ENCODE measurements around the gene CFAP74.
A peak's percentile ranks its signal among the peaks of the same experiment; 100 is the strongest.

The CFAP74 gene

DNA sequence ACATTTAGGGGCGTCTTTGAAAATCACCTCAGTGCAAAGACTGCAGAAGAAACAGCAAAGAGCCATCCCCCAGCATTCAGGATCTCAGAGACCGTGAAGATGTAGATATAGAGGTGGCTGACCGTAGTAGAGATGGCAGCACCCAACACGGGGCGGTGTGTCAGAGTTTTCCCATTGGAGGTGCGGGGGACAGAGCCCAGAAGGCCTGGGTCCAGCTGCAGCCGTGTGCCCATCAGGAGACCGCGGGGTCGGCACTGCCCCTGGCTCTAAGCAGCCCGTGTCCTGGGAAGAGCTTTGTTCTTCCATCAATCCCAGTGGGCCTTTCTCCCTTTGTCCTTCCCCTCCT, 16.7 kb upstream of the CFAP74 start:
- no peak for DNase-seq

- DNase-seq, result peak; percentile 5
Measured at GRCh38 chr1:2019571-2020309, 16.2 kb upstream of the CFAP74 start.

GRCh38 chr1:2019172-2019543, 15.6 kb upstream of the CFAP74 start, which contains the start of gene GABRD:
TSS of gene GABRD (plus strand) at chr1:2019345. CDS start at chr1:2019424, 79 bp downstream.
- DNase-seq, result peak; percentile 18

DNA sequence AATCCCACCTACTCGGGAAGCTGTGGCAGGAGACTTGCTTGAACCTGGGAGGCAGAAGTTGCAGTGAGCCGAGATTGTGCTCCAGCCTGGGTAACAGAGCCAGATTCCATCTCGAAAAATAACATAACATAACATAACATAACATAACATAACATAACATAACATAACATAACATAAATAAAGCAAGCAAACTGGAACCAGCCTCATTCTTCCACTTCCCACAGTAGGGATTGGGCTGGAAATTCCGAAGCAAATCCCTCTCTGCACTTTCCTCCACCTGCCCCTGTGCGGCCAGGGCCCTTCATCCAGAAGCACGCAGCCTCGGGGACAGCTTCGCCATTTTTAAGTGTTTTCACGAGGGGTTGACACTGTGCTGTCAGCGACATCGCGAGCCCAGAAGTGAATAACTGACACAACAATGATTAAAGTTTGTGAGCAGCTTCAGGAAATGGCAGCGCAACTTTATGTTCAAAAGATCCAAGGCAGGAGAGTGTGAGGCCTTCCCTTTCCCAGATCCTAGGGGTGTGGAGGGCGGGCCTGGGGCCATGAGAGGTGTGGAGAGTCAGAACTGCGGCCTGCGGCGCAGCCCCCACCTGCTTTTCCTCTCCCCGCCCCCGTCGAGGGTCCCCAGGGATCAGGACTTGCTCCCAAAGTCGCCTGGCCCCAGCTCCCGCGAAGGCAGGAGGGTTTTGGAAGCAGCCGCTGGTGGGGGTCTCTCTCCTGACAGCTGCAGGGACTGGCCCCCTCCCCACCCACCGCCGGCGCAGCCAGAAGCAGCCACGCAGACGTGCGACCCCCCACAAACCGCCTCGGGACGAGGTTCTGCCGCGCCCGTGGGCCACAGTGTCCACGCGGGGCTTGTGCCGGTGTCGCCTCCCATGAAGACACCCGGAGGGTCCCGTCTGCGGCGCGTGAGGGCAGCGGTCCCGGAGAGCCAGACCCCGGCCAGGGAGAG, 14.9 kb upstream of the CFAP74 start:
- no peak for DNase-seq

GRCh38 chr1:2016123-2016522, 12.5 kb upstream of the CFAP74 start:
- DNase-seq, result no peak

DNA sequence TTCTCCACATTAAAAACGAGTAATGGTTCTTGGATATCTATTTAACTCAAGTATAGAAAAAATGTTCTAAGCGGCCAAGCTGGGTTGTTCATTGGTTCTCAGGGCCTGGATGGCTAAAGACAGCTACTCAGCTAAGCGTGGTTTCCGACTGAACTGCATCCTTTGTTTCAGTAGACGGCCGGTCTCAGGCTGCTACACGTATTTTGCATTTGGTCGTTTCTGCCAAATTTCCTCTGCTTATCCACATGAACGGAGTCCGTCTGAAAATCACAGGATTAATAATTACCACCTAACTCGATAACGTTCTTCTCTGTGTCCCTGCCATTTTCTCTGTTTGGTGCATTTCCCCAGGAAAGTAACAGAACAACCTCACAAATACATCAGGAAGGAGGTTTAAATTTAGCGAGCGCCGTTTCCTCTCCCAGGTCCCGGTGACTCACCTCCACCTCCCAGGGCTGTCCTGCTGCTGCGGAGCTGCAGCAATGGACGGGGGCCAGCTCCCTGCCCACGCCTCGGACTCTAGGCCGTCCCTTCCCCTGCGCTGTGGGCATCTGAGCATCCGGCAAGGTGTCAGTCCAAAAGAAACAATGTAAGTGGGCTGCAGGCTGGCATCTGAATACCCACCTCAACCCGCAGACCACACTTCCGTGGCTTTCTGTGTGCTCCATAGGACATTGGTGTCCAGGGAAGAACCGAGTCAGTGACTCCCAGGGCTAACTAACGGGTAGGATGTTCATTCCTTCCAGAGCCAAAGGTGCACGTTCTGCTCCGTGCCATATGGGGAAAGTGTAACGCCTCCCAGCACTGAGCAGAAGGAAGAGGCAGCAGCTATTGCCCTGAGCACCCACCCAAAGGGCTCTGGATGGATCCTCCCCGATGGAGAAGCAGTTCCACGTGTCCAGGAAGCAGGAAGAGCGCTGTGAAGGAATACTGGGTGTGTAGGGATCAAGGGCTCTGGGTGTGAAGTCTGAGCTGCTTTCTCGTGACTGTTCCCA, 11.5 kb upstream of the CFAP74 start:
- DNase-seq, result no peak

DNA sequence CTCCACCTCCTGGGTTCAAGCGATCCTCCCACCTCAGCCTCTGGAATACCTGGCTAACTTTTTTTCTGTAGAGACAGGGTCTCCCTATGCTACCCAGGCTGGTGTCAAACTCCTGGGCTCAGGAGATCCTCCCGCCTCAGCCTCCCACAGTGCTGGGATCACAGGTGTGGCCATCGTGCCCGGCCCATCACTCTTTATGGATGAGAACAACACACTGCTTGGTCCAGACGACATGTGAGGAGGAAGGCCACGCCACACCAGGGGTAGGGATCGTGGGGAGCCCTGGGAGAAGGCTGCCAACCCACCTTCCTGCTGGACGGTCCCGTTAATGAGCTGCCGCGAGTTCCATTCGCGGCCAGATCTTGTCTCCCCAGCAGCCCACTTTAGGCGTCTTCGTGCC, 10.6 kb upstream of the CFAP74 start:
- no peak for DNase-seq

DNA sequence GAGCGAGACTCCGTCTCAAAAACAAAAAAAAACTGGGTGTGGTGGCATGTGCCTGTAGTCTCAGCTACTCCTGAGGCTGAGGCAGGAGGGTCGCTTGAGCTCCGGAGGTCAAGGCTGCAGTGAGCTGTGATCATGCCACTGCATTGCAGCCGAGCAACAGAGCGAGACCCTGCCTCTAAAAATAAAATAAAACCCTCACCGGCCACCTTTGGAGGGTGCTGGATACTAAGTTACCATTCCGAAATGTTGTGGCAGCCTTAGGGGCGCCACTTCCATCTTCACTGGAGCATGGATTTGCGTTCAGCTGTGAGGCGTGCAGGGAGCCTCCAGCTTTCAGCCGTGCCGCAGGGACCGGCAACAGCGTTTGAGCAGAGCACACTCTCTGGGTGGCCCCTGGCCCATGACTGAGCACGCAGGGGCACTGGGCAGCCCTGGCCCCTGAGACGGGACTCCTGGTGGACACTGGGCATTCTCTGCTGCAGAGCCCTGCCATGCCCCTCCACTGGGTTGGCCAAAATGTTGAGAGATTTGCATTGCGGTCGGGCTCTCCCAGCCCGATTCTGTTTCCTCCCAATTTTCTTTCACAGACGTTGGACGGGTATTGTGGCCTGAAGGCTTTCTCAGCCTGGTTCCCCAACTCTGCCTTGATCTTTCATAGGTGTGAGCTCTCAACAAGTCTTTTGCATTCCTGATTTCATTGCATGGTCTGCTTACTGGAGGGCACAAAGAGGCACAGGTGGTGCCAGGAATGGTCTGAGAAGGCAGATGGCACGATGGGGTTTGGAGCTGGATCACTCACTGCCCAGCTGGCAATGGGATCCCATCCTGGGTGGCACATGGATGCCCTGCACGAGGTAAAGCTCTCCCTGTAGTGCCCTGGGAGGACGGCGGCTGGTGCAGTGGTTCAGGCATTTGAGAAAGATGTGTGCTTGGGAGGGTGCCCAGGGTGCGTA, 5.8 kb upstream of the CFAP74 start:
- no peak for DNase-seq

- no peak for DNase-seq
Measured at GRCh38 chr1:2004856-2005255, 1.3 kb upstream of the CFAP74 start.

GRCh38 chr1:2001773-2002411, 1.7 kb downstream of the CFAP74 start:
- DNase-seq, result no peak

DNA sequence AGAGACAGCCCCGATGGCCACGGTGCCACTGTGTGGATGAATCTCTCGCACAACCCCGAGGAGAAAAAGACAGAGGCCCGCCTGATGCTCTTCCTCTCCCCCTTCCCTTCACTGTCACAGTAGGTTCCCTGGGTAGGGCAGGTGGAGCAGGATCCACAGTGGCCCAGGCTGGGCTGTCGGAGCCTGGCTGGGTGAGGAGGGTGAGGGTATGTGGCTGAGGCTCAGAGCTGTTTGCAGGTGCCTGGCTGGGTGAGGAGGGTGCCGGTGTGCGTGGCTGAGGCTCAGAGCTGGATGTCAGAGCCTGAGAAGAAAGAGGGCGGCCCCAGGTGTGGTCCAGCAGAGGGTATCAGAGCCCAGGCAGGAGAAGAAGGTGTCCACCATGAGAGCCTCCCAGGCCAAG, 2.7 kb downstream of the CFAP74 start:
- DNase-seq, result no peak

- no peak for DNase-seq
Measured at GRCh38 chr1:2000432-2000831, 3.2 kb downstream of the CFAP74 start.

- DNase-seq, result no peak
Measured at GRCh38 chr1:1997576-1997975, 6.0 kb downstream of the CFAP74 start.

GRCh38 chr1:1996207-1996651, 7.4 kb downstream of the CFAP74 start:
- DNase-seq, result no peak

- DNase-seq, result no peak
Measured at GRCh38 chr1:1994536-1994935, 9.1 kb downstream of the CFAP74 start.

- DNase-seq, result no peak
Measured at GRCh38 chr1:1990222-1990621, 13.4 kb downstream of the CFAP74 start.

- DNase-seq, result no peak
Measured at GRCh38 chr1:1989789-1990188, 13.8 kb downstream of the CFAP74 start.

DNA sequence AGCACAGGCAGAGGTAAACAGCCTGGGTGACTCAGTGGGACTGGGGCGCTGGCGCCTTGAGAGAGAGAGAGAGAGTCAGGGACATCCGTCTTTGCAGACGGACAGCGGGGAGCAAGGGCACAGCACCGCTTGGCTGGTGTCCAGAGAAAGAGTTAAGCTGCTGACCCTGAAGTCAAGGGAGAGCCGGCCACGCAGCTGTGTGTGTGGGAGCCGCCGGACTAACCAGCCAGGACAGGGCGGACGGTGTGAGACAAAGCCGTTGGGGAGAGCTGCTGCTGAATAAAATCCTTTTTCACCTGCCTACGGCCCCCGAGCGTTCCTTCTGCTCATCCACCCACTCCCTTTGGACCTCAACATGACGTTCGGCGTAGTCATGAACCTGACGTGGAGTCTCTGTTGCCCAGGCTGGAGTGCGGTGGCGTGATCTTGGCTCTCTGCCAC, 14.5 kb downstream of the CFAP74 start:
- no peak for DNase-seq

- DNase-seq, result no peak
Measured at GRCh38 chr1:1988061-1988945, 15.3 kb downstream of the CFAP74 start.

DNA sequence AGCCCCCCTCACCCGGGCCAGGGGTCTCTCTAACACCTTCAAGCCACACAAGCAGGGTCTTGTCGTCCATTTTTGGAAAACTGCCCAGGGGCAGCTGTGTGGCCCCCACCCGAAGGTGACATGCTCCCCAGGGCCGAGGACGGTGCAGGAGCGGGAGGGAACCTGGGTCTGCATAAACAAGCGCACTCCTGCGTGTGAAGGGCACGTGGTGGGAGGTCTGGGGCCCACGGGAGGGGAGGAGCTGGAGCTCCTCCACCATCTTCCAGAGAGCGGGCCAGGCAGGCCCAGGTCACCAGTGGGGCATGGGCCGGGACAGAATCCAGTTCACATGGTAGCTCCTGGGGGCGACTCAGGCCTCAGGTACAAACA, 16.5 kb downstream of the CFAP74 start:
- no peak for DNase-seq

Measured in NCI-H2227 treated with DMSO at 0.1 percent for 48 hours (cell line).